GM10248 (cell line): Measurements from ENCODE around the gene ZSCAN4.

Experiments used
- CTCF ChIA-PET: fragments of 300-600 bp; sonication (Branson Sonifier 250); formaldehyde crosslinking; extraction: SDS; loops from one replicate; lab custom pipeline; 2021; ENCODE audit warnings: antibody characterized with exemption; lab: Yijun Ruan, JAX
- POLR2A ChIA-PET: fragments of 350-650 bp; sonication (Branson Sonifier 250); formaldehyde crosslinking; extraction: SDS; loops from one replicate; lab custom pipeline; 2020; ENCODE audit warnings: antibody characterized with exemption; lab: Yijun Ruan, JAX
- DNase-seq: peaks from one replicate; pipeline ENCODE4 v3.0.0; 2012; ENCODE audit errors: extremely low spot score
- CTCF ChIP-seq: IDR thresholded peaks from 2 replicates; pipeline ENCODE4 v1.5.1; 2012; ENCODE audit warnings: mild to moderate bottlenecking, low read depth; ENCODE audit errors: extremely low read depth, missing control alignments, control extremely low read depth

Gene ZSCAN4

GRCh38 chr19:57641715-57642234 lies 27.0 kb upstream of the ZSCAN4 start:
- CTCF ChIA-PET, result interaction anchor here (1.0 kb wide), 1 partner anchor 22 kb away, joined by 3 read pairs; no protein-coding TSS in a partner anchor
- POLR2A ChIA-PET, result no interaction called here
- TF ChIP-seq CTCF, result no peak
- DNase-seq, result no peak

- TF ChIP-seq CTCF, result no peak
- POLR2A ChIA-PET, result no interaction called here
- CTCF ChIA-PET, result interaction anchor here (1.0 to 1.6 kb wide), 2 partner anchors 9 to 21 kb away, joined by 3 to 5 read pairs; no protein-coding TSS in a partner anchor
- no peak for DNase-seq
Observed at GRCh38 chr19:57642396-57643046, 26.2 kb upstream of the ZSCAN4 start.

DNA sequence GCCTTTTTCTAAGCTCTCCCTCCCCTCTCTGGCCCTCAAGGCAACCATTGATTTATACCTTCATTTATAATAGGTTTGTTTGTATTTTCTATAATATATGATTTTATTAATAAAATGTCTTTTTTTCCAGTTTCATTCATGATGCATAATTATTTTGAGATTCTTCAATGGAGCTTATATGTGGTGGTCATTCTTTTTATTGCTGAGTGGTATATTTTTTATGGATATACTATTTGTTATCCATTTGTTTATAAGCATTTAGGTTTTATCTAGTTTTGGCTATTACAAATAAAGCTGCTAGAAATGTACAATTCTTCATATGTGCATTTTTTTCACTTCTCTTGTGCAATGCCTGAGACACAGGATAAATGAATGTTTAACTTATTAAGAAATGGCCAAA lies 25.0 kb upstream of the ZSCAN4 start:
- ChIA-PET POLR2A (no interaction called here), CTCF (interaction anchor here (1.6 kb wide), 1 partner anchor 8 kb away, joined by 5 read pairs; no protein-coding TSS in a partner anchor)
- TF ChIP-seq CTCF, result no peak
- no peak for DNase-seq

GRCh38 chr19:57648331-57649003 lies 20.3 kb upstream of the ZSCAN4 start:
- ChIA-PET POLR2A (no interaction called here), CTCF (no interaction called here)
- DNase-seq, result no peak
- no peak for TF ChIP-seq CTCF

DNA sequence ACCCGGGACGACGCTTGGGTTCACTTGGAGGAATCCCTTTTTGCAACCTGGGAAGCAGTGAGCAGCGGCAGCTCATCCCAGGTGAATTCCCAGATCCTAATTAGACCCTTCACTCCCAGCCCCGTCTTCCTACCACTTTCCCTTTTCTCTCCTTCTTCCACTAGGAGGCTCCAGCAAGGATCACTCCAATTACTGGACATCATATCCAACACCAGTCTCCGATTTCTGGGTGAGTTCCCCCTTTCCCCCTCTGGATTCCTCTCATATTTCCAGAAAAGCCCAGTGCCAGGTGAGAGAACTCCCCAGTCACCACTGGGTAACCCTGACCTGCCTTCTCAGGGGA lies 17.1 kb upstream of the ZSCAN4 start:
- no peak for TF ChIP-seq CTCF
- POLR2A ChIA-PET, result no interaction called here
- no peak for DNase-seq
- CTCF ChIA-PET, result interaction anchor here (1.6 kb wide), 1 partner anchor 9 kb away, joined by 5 read pairs; no protein-coding TSS in a partner anchor

GRCh38 chr19:57653689-57654088 lies 15.0 kb upstream of the ZSCAN4 start:
- ChIA-PET CTCF (no interaction called here), POLR2A (no interaction called here)
- no peak for TF ChIP-seq CTCF
- no peak for DNase-seq
